GM12878 (cell line): ENCODE measurements around the gene NCOA6. TPM values are rescaled to one million over a fixed set of nuclear protein-coding genes. Genes with fewer than 3 reads are reported as not detected.

Experiments used
- ATAC-seq: fragments of 200-7000 bp; cut with Tn5 transposase; 3 replicates; pipeline ENCODE4 v1.9.1; 2020; ENCODE audit warnings: mild to moderate bottlenecking, moderate library complexity
- BruUV-seq: library from RNA; stranded (reverse); fragments of 400-500 nt; replicated peaks from 2 replicates; lab custom pipeline; 2021; lab: Mats Ljungman, UMichigan
- CTCF ChIA-PET: fragments of 300-600 bp; sonication (Branson Sonifier 250); formaldehyde crosslinking; extraction: SDS; loops from one replicate; lab custom pipeline; 2021; ENCODE audit warnings: inconsistent platforms; lab: Yijun Ruan, JAX
- POLR2A ChIA-PET: fragments of 350-600 bp; formaldehyde crosslinking; extraction: SDS; loops from one replicate; lab custom pipeline; 2021; ENCODE audit warnings: inconsistent platforms; lab: Charles Lee
- RAD21 ChIA-PET: fragments of 300-600 bp; sonication (Branson Sonifier 250); formaldehyde crosslinking; loops from one replicate; lab custom pipeline; 2023; ENCODE audit warnings: antibody characterized with exemption; ENCODE audit not compliant: unreplicated experiment; lab: Charles Lee
- SMC1A ChIA-PET: fragments of 300-600 bp; sonication (Branson Sonifier 250); formaldehyde crosslinking; loops from one replicate; lab custom pipeline; 2023; ENCODE audit not compliant: unreplicated experiment, uncharacterized antibody; lab: Charles Lee
- DNase-seq: peaks from one replicate; pipeline ENCODE4 v3.0.0-alpha.2; 2011; ENCODE audit warnings: low read depth, low spot score
- FAIRE-seq: peaks from 3 replicates; lab custom pipeline; 2011; peaks lifted over from hg19 to GRCh38; lab: Jason Lieb, UNC
- H2AFZ ChIP-seq: 2 replicates; pipeline ENCODE4 v1.6.0; 2011; ENCODE audit warnings: low read depth, low read length, control low read depth; ENCODE audit not compliant: control insufficient read depth
- H3K27ac ChIP-seq: 2 replicates; pipeline ENCODE4 v1.5.1; 2011; ENCODE audit warnings: control low read depth; ENCODE audit not compliant: control insufficient read depth, insufficient read depth
- H3K27me3 ChIP-seq, 2 experiments: replicated peaks in 1 of 2; 2 replicates each; pipeline versions ENCODE4 v1.6.0 to v1.6.1; 2011; ENCODE audit warnings: low read length in 1 of 2; ENCODE audit not compliant: control insufficient read depth in 2 of 2, insufficient read depth in 2 of 2
- H3K36me3 ChIP-seq, 2 experiments: 2 replicates each; pipeline ENCODE4 v1.5.1; 2011; ENCODE audit warnings: low read length in 1 of 2; ENCODE audit not compliant: control insufficient read depth in 2 of 2, insufficient read depth in 2 of 2
- H3K4me1 ChIP-seq: 2 replicates; pipeline ENCODE4 v1.6.1; 2011; ENCODE audit warnings: mild to moderate bottlenecking, low read length, moderate library complexity, mixed read lengths; ENCODE audit not compliant: control insufficient read depth, insufficient read depth
- H3K4me2 ChIP-seq: 2 replicates; pipeline ENCODE4 v1.6.0; 2011; ENCODE audit warnings: control low read depth; ENCODE audit not compliant: control insufficient read depth, insufficient read depth
- H3K4me3 ChIP-seq: fragments of 200-600 bp; sonication (generic); 2 replicates; pipeline ENCODE4 v1.5.1; 2016
- H3K79me2 ChIP-seq: 2 replicates; pipeline ENCODE4 v1.6.0; 2011; ENCODE audit warnings: low read length; ENCODE audit not compliant: control insufficient read depth, insufficient read depth
- H3K9ac ChIP-seq: 2 replicates; pipeline ENCODE4 v1.8.0; 2011; ENCODE audit warnings: low read length, control low read depth, mixed read lengths; ENCODE audit not compliant: control insufficient read depth, insufficient read depth
- H3K9me3 ChIP-seq: replicated peaks from 3 replicates; pipeline ENCODE4 v1.5.1; 2011; ENCODE audit warnings: mild to moderate bottlenecking, low read length; ENCODE audit not compliant: control insufficient read depth, insufficient read depth
- H4K20me1 ChIP-seq: 2 replicates; pipeline ENCODE4 v1.6.0; 2011; ENCODE audit not compliant: control insufficient read depth, insufficient read depth
- BHLHE40 ChIP-seq, 2 experiments: fragments of 450-650 bp in 1 of 2; IDR thresholded peaks; 2 replicates each; pipeline ENCODE4 v1.6.1; 2011 to 2017; ENCODE audit warnings: low read depth in 2 of 2, borderline replicate concordance in 1 of 2, improper control_type of control experiment in 1 of 2, low read length in 1 of 2, mild to moderate bottlenecking in 1 of 2
- GATAD2B ChIP-seq: fragments of 450-650 bp; conservative IDR thresholded peaks from 2 replicates; pipeline ENCODE4 v1.6.1; 2017; ENCODE audit warnings: low read depth, mild to moderate bottlenecking, moderate library complexity
- HDGF ChIP-seq: fragments of 450-650 bp; IDR thresholded peaks from 2 replicates; pipeline ENCODE4 v1.6.1; 2016; ENCODE audit warnings: antibody characterized with exemption
- PKNOX1 ChIP-seq: fragments of 450-650 bp; IDR thresholded peaks from 2 replicates; pipeline ENCODE4 v1.6.1; 2016; ENCODE audit warnings: mild to moderate bottlenecking
- POU2F2 ChIP-seq: IDR thresholded peaks from 3 replicates; pipeline ENCODE4 v1.6.1; 2011; ENCODE audit warnings: low read depth, mild to moderate bottlenecking, low read length, borderline replicate concordance
- RELB ChIP-seq: fragments of 450-650 bp; IDR thresholded peaks from 2 replicates; pipeline ENCODE4 v1.6.1; 2017; ENCODE audit warnings: low read depth, mild to moderate bottlenecking, moderate library complexity
- SIX5 ChIP-seq: IDR thresholded peaks from 2 replicates; pipeline ENCODE4 v1.6.1; 2011; ENCODE audit warnings: mild to moderate bottlenecking, low read depth, low read length, moderate library complexity; ENCODE audit not compliant: severe bottlenecking
- SMAD1 ChIP-seq: fragments of 450-650 bp; IDR thresholded peaks from 2 replicates; pipeline ENCODE4 v1.6.1; 2018; ENCODE audit warnings: mild to moderate bottlenecking, low read depth; ENCODE audit not compliant: partially characterized antibody
- SP1 ChIP-seq: IDR thresholded peaks from one replicate; pipeline ENCODE4 v1.6.1; 2011; ENCODE audit warnings: low read depth, low read length
- ZNF384 ChIP-seq: IDR thresholded peaks from 2 replicates; pipeline ENCODE4 v1.6.1; 2012; ENCODE audit warnings: low read depth, mild to moderate bottlenecking, low read length, improper control_type of control experiment, borderline replicate concordance
- WGBS: methylation state at CpG from one replicate; pipeline ENCODE4 v1.1.6; 2016; ENCODE audit warnings: low lambda C conversion rate; ENCODE audit not compliant: insufficient replicate concordance, insufficient coverage; ENCODE audit errors: missing lambda C conversion rate; 5-methylcytosine and 5-hydroxymethylcytosine counted together
- in situ Hi-C: fragments of 300-500 bp; cut with MboI; formaldehyde crosslinking; loops from 9 replicates; pipeline ENCODE4 v1.14.3; 2018; ENCODE audit warnings: mixed read lengths
- intact Hi-C: fragments of 100-400 bp; cut with micrococcal nuclease; formaldehyde crosslinking; loops from one replicate; pipeline ENCODE4 v1.14.2; 2022; ENCODE audit not compliant: unreplicated experiment
- polyA plus RNA-seq, 11 experiments: library from polyadenylated mRNA; depleted of rRNA in 4 of 11; unstranded in 6 of 11; stranded (reverse) in 5 of 11; fragments of >200 nt; fragmentation: Nextera tagmentation in 4 of 11; fragmentation: Illumina TruSeq in 1 of 11; extraction: Ambion mirVana in 4 of 11; extraction: Trizol in 1 of 11; gene quantifications; 1 replicate in 1 of 11; 2 replicates in 10 of 11; pipeline versions ENCODE4 v1.2.1 to v1.2.3, GENCODE V29; 2011 to 2016; ENCODE audit warnings: inconsistent platforms in 2 of 11, missing spikeins in 2 of 11, low read depth in 1 of 11
- total RNA-seq, 4 experiments: library from RNA; depleted of rRNA in 3 of 4; stranded (reverse); fragments of >200 nt in 3 of 4; fragmentation: Illumina TruSeq in 1 of 4; extraction: Trizol in 1 of 4; gene quantifications; 2 replicates each; pipeline versions ENCODE4 v1.2.1 to v1.2.3, GENCODE V29; 2013 to 2021

NCOA6 gene
- total and polyA plus RNA-seq, 10 of the 15 experiments (the other 5 are each of a cell fraction or from before 2014, with no cell fraction given) = 6.1 to 20.6 (median 12.6) TPM

- TF ChIP-seq GATAD2B (no peak), HDGF (0 out of 2 replicates have a peak, but pooled peaks have one; percentile 28), SP1 (peak; percentile 88), BHLHE40 (IDR thresholded peaks at IDR 0.05; ENCODE audit: borderline replicate concordance in 1 of 2, low read depth in 2 of 2, low read length in 1 of 2) (0 out of 4 replicates have a peak, but pooled peaks of 1 of the 2 experiments have one; percentile 7), PKNOX1 (peak; percentile 5; the same call in 1 of the 2 replicates), ZNF384 (no peak), SMAD1 (peak; percentile 11), SIX5 (no peak), RELB (peak; percentile 58; the same call in 1 of the 2 replicates), POU2F2 (no peak)
- Histone ChIP-seq H3K9ac (peak overlapping the region; percentile 89), H2AFZ (peak overlapping the region; percentile 85), H4K20me1 (no peaks in the 10 kb centered on the region), H3K9me3 (no peaks in the 10 kb centered on the region), H3K36me3 (no peaks in the 10 kb centered on the region), H3K4me1 (no peaks in the 10 kb centered on the region; the same call in 1 of the 2 replicates), H3K27me3 (no peaks in the 10 kb centered on the region), H3K79me2 (peaks cover 43% of the 10 kb centered on the region), H3K4me3 (peak overlapping the region; percentile 65), H3K4me2 (peak overlapping the region; percentile 96), H3K27ac (peak overlapping the region; percentile 86)
- WGBS = 0% methylated on average over 2 of the region's 2 CpGs
- in situ Hi-C loops (no loop called here), intact Hi-C loops (no loop called here)
- CTCF ChIA-PET = interaction anchor here (0.6 to 2.2 kb wide), 5 partner anchors 9 to 512 kb away, joined by 3 to 9 read pairs (median 4); partner anchors contain the start of genes GSS and MYH7B
- BruUV-seq = no TSS peak
- POLR2A ChIA-PET = interaction anchor here (0.5 to 0.9 kb wide), 5 partner anchors 46 to 778 kb away, joined by 3 to 8 read pairs (median 3); partner anchors contain the start of gene TP53INP2
- peak; percentile 58 for DNase-seq
- RAD21 ChIA-PET = interaction anchor here (0.9 to 1.6 kb wide), 3 partner anchors 50 to 104 kb away, joined by 3 read pairs; no protein-coding TSS in a partner anchor
- SMC1A ChIA-PET = interaction anchor here (0.6 to 2.1 kb wide), 4 partner anchors 11 to 1042 kb away, joined by 3 to 5 read pairs (median 3); no protein-coding TSS in a partner anchor
- peak; percentile 93 for ATAC-seq
- FAIRE-seq = peak; percentile 92
Measured at GRCh38 chr20:34824452-34824805, 1.0 kb downstream of the NCOA6 start.
